HT-29 (cell line): ENCODE measurements around the gene SYNGR1. TPM values are rescaled to one million over a fixed set of nuclear protein-coding genes. Genes with fewer than 3 reads are reported as not detected.

Experiments used
- DNase-seq: peaks from one replicate; pipeline ENCODE4 v3.0.0-alpha.2; 2015; ENCODE audit warnings: low spot score
- total RNA-seq: library from RNA; depleted of rRNA; stranded (reverse); fragments of >200 nt; shearing (Covaris generic); gene quantifications from 2 replicates; pipeline ENCODE4 v1.2.3, GENCODE V29; 2014; rRNA removed

Gene SYNGR1
- not detected in 2 replicates for total RNA-seq

GRCh38 chr22:39349967-39350726, at the start of gene SYNGR1:
Gene SYNGR1, plus strand, starts transcription at chr22:39349991. Its CDS starts 20 bp downstream, at chr22:39350011.
- DNase-seq: no peak

GRCh38 chr22:39300186-39300830, 49.5 kb upstream of the SYNGR1 start:
- DNase-seq: peak; percentile 28

- no peak for DNase-seq
Observed at GRCh38 chr22:39301108-39301507, 48.7 kb upstream of the SYNGR1 start.

- DNase-seq: no peak
Observed at GRCh38 chr22:39301926-39302325, 47.9 kb upstream of the SYNGR1 start.

- no peak for DNase-seq
Observed at GRCh38 chr22:39302431-39302960, 47.3 kb upstream of the SYNGR1 start.

- DNase-seq: no peak
Observed at GRCh38 chr22:39303358-39303757, 46.4 kb upstream of the SYNGR1 start.

- DNase-seq: no peak
Observed at GRCh38 chr22:39303892-39304671, 45.7 kb upstream of the SYNGR1 start.

- DNase-seq: peak; percentile 66
Observed at GRCh38 chr22:39306456-39307361, 43.1 kb upstream of the SYNGR1 start.

GRCh38 chr22:39308614-39309363, 41.0 kb upstream of the SYNGR1 start:
- DNase-seq: peak; percentile 63

- DNase-seq: peak; percentile 70
Observed at GRCh38 chr22:39309364-39309861, 40.4 kb upstream of the SYNGR1 start.

- no peak for DNase-seq
Observed at GRCh38 chr22:39309881-39310714, 39.7 kb upstream of the SYNGR1 start.

GRCh38 chr22:39311592-39312400, 38.0 kb upstream of the SYNGR1 start:
- peak; percentile 17 for DNase-seq

- no peak for DNase-seq
Observed at GRCh38 chr22:39312410-39312809, 37.4 kb upstream of the SYNGR1 start.

GRCh38 chr22:39313258-39314001, 36.4 kb upstream of the SYNGR1 start:
- DNase-seq: no peak

- no peak for DNase-seq
Observed at GRCh38 chr22:39314251-39314971, 35.4 kb upstream of the SYNGR1 start.

GRCh38 chr22:39315389-39315788, 34.4 kb upstream of the SYNGR1 start:
- DNase-seq: no peak
